ENCODE measurements around the gene TRPM7. TPM values are rescaled to one million over a fixed set of nuclear protein-coding genes. Genes with fewer than 3 reads are reported as not detected.

The TRPM7 gene
- 100 to 1,000 TPM in 2 of 4 donors, 10 to 100 TPM in 2; 46.2 to 755 (median 83.5) TPM for total RNA-seq

- no peaks in the 10 kb centered on the region for H3K27me3 ChIP-seq
- H3K36me3 ChIP-seq, result no peaks in the 10 kb centered on the region
- H3K4me1 ChIP-seq, result peaks cover 0 to 9% of the 10 kb centered on the region in 2 donors
- peak within 1 kb of the TSS; percentile 96 to 98 for H3K27ac ChIP-seq
- intact Hi-C loops (cut with DNase I; ENCODE audit: low total_unique reads), result loop anchor here (10.0 kb wide), 1 partner anchor 198 kb away; no protein-coding TSS in a partner anchor
- H3K9me3 ChIP-seq, result no peaks in the 10 kb centered on the region
- DNase-seq, result peak; percentile 81 to 88
- peak within 1 kb of the TSS; percentile 72 to 87 for H3K4me3 ChIP-seq
- peak; percentile 61 to 79 for TF ChIP-seq POLR2A (IDR thresholded peaks at IDR 0.05)
- TF ChIP-seq, protein P1, sequence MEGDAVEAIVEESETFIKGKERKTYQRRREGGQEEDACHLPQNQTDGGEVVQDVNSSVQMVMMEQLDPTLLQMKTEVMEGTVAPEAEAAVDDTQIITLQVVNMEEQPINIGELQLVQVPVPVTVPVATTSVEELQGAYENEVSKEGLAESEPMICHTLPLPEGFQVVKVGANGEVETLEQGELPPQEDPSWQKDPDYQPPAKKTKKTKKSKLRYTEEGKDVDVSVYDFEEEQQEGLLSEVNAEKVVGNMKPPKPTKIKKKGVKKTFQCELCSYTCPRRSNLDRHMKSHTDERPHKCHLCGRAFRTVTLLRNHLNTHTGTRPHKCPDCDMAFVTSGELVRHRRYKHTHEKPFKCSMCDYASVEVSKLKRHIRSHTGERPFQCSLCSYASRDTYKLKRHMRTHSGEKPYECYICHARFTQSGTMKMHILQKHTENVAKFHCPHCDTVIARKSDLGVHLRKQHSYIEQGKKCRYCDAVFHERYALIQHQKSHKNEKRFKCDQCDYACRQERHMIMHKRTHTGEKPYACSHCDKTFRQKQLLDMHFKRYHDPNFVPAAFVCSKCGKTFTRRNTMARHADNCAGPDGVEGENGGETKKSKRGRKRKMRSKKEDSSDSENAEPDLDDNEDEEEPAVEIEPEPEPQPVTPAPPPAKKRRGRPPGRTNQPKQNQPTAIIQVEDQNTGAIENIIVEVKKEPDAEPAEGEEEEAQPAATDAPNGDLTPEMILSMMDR (IDR thresholded peaks at IDR 0.05), result peak in 3 of 4 experiments; percentile 4 to 13 (median 11)
Observed at GRCh38 chr15:50686469-50687301, at the start of gene TRPM7. Gene TRPM7 (minus strand): TSS chr15:50686797. CDS start chr15:50686533, 264 bp downstream.

DNA sequence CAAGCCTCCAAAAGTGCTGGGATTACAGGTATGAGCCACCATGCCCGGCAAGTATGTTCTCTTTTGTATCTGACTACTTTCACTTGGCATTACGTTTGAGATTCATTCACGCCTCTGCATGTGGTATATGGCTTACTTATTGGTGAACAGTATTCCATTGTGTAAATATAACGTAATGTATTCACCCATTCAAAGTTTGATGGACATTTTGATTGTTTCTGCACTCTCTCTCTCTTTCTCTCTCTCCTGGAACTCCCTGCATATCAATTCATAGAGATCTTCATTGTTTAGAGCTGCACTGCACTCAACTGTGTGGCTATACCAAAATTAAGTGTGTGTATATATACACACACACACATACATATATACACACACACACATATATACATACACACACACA is 48.6 kb upstream of the TRPM7 start:
- Histone ChIP-seq H3K27ac (no peak overlapping the region), H3K36me3 (no peaks in the 10 kb centered on the region), H3K9me3 (no peaks in the 10 kb centered on the region), H3K4me3 (no peak overlapping the region), H3K4me1 (no peaks in the 10 kb centered on the region), H3K27me3 (no peaks in the 10 kb centered on the region)
- intact Hi-C loops (cut with DNase I; ENCODE audit: low total_unique reads), result no loop called here
- no peak for DNase-seq
- TF ChIP-seq POLR2A (IDR thresholded peaks at IDR 0.05), result no peak

DNA sequence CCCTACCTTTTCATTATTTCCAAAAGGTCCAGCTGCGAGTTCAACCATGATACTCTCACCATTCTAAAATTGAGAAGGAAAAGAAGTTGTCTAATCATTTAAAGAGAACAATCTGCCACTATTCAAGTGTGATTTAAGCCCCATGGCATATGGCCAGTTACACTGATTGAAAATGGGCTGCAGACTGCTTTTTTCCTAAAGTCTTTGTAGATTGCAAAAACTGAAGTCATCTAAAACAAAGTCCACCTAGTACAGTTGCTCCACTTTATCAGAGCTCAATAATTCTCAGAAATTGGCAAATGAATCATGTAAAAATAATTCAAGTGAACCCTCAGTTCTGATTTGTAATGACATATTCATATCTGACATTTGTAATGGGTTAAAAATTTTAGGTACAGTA is 39.7 kb upstream of the TRPM7 start:
- Histone ChIP-seq H3K27me3 (no peaks in the 10 kb centered on the region), H3K9me3 (no peaks in the 10 kb centered on the region), H3K4me1 (no peaks in the 10 kb centered on the region), H3K27ac (no peak overlapping the region), H3K4me3 (no peak overlapping the region), H3K36me3 (no peaks in the 10 kb centered on the region)
- intact Hi-C loops (cut with DNase I; ENCODE audit: low total_unique reads), result no loop called here
- TF ChIP-seq POLR2A (IDR thresholded peaks at IDR 0.05), result no peak
- TF ChIP-seq, protein P1 (IDR thresholded peaks at IDR 0.05), result no peak
- no peak for DNase-seq

DNA sequence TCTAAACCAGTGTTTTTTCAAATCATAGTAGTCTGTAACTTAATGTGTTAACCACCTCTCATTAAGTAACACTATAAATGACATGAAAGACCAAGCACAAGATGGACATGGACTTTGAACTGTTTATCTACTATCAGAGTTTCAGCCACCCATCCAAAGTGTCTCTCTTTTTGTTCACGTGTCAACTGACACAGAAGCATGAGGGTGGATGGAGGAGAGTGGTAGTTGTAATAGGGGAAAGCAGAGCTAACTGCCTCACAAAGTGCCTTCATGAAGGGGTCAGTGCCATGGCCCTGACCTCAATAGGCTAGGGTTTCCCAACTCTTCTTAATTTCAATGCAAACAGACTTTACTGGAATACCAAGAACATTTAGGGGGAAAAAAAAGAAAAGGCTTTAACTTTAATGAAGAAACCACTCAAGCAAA is 32.1 kb upstream of the TRPM7 start:
- Histone ChIP-seq H3K9me3 (no peaks in the 10 kb centered on the region), H3K4me1 (no peaks in the 10 kb centered on the region), H3K36me3 (no peaks in the 10 kb centered on the region), H3K27me3 (no peaks in the 10 kb centered on the region), H3K27ac (no peak overlapping the region), H3K4me3 (no peak overlapping the region)
- intact Hi-C loops (cut with DNase I; ENCODE audit: low total_unique reads), result no loop called here
- TF ChIP-seq, protein P1 (IDR thresholded peaks at IDR 0.05), result no peak
- no peak for TF ChIP-seq POLR2A (IDR thresholded peaks at IDR 0.05)
- DNase-seq, result no peak

GRCh38 chr15:50712018-50712417 is 25.4 kb upstream of the TRPM7 start:
- TF ChIP-seq, protein P1 (IDR thresholded peaks at IDR 0.05), result no peak
- TF ChIP-seq POLR2A (IDR thresholded peaks at IDR 0.05), result no peak
- no peak for DNase-seq
- Histone ChIP-seq H3K27ac (no peak overlapping the region), H3K4me1 (no peaks in the 10 kb centered on the region), H3K9me3 (no peaks in the 10 kb centered on the region), H3K36me3 (no peaks in the 10 kb centered on the region), H3K27me3 (no peaks in the 10 kb centered on the region), H3K4me3 (no peak overlapping the region)
- intact Hi-C loops (cut with DNase I; ENCODE audit: low total_unique reads), result no loop called here
